Measurements from ENCODE around the gene EAF2.

DNA sequence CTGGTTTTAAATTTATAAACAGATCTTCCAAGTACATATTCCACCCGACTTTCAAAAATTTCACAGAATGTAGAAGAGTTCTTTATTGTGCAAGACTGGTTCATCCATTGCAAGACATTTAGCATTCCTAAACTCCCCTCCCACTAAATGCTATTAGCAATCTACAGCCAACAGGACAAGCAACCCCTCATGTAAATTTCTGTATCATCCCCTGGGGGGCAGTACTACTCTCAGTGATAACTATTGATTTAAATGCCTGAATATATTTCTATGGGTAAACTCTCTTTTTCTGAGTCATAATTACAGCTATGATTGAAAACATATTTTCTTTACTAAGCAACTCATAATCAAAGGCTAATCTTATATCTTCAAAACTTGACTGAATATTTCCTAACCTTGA is 48.5 kb downstream of the EAF2 start:
- no peak for TF ChIP-seq CTCF (IDR thresholded peaks at IDR 0.05)
- TF ChIP-seq POLR2A (IDR thresholded peaks at IDR 0.05), result no peak
- TF ChIP-seq POLR2AphosphoS5 (IDR thresholded peaks at IDR 0.05), result no peak
- TF ChIP-seq EP300 (IDR thresholded peaks at IDR 0.05), result no peak

Data from stomach (tissue), 4 donors.